Smooth muscle cell (in vitro differentiated cells): ENCODE measurements around the gene SLC24A3. TPM values are rescaled to one million over a fixed set of nuclear protein-coding genes. Genes with fewer than 3 reads are reported as not detected.

Source experiments
- DNase-seq: peaks from one replicate; lab custom pipeline; 2025; ENCODE audit not compliant: unreplicated experiment; lab: John Stamatoyannopoulos, UW
- H2AFZ ChIP-seq: fragments of 200-600 bp; sonication (generic); 2 replicates; pipeline ENCODE4 v1.6.0; 2016; ENCODE audit warnings: antibody characterized with exemption, low read depth, mild to moderate bottlenecking
- H3F3A ChIP-seq: fragments of 200-600 bp; sonication (generic); 2 replicates; pipeline ENCODE4 v1.6.0; 2017; ENCODE audit warnings: antibody characterized with exemption, low read depth
- H3K27ac ChIP-seq: fragments of 200-600 bp; sonication (generic); 2 replicates; pipeline ENCODE4 v1.5.1; 2016; ENCODE audit warnings: low read depth, mild to moderate bottlenecking
- H3K27me3 ChIP-seq: fragments of 200-600 bp; sonication (generic); 2 replicates; pipeline ENCODE4 v1.6.1; 2016; ENCODE audit warnings: low read depth, mild to moderate bottlenecking
- H3K36me3 ChIP-seq: fragments of 200-600 bp; sonication (generic); 2 replicates; pipeline ENCODE4 v1.5.1; 2016; ENCODE audit warnings: low read depth
- H3K4me1 ChIP-seq: fragments of 200-600 bp; sonication (generic); 2 replicates; pipeline ENCODE4 v1.5.1; 2016; ENCODE audit warnings: low read depth
- H3K4me2 ChIP-seq: fragments of 200-600 bp; sonication (generic); 2 replicates; pipeline ENCODE4 v1.6.0; 2016; ENCODE audit warnings: mild to moderate bottlenecking
- H3K4me3 ChIP-seq: fragments of 200-600 bp; sonication (generic); 2 replicates; pipeline ENCODE4 v1.5.1; 2016; ENCODE audit warnings: mild to moderate bottlenecking
- H3K79me2 ChIP-seq: fragments of 200-600 bp; sonication (generic); 2 replicates; pipeline ENCODE4 v1.6.0; 2016; ENCODE audit warnings: low read depth, mild to moderate bottlenecking
- H3K9ac ChIP-seq: fragments of 200-600 bp; sonication (generic); 2 replicates; pipeline ENCODE4 v1.6.0; 2016; ENCODE audit warnings: low read depth
- H3K9me3 ChIP-seq: fragments of 200-600 bp; sonication (generic); replicated peaks from 2 replicates; pipeline ENCODE4 v1.5.1; 2016; ENCODE audit warnings: low read depth
- H4K20me1 ChIP-seq: fragments of 200-600 bp; sonication (generic); 2 replicates; pipeline ENCODE4 v1.6.0; 2016; ENCODE audit warnings: low read depth
- WGBS: methylation state at CpG from one replicate; pipeline ENCODE4 v1.1.7; 2016; ENCODE audit warnings: low lambda C conversion rate; 5-methylcytosine and 5-hydroxymethylcytosine counted together
- polyA plus RNA-seq: library from polyadenylated mRNA; unstranded; fragments of >200 nt; fragmentation: Nextera tagmentation; extraction: Ambion mirVana; gene quantifications from 2 replicates; pipeline ENCODE4 v1.2.1, GENCODE V29; 2016
- total RNA-seq: library from RNA; depleted of rRNA; stranded (reverse); fragments of >200 nt; gene quantifications from 2 replicates; pipeline ENCODE4 v1.2.3, GENCODE V29; 2014
- TF ChIP-seq, protein P1 (sequence below): fragments of 200-600 bp; sonication (generic); IDR thresholded peaks from 2 replicates; pipeline ENCODE4 v1.5.1; 2017; ENCODE audit warnings: borderline replicate concordance, mild to moderate bottlenecking, antibody characterized with exemption; ENCODE audit not compliant: insufficient read depth, poor library complexity, severe bottlenecking

Gene SLC24A3
- total and polyA plus RNA-seq, 2 experiments from 2014 or later: 2.5 to 3.2 TPM

DNA sequence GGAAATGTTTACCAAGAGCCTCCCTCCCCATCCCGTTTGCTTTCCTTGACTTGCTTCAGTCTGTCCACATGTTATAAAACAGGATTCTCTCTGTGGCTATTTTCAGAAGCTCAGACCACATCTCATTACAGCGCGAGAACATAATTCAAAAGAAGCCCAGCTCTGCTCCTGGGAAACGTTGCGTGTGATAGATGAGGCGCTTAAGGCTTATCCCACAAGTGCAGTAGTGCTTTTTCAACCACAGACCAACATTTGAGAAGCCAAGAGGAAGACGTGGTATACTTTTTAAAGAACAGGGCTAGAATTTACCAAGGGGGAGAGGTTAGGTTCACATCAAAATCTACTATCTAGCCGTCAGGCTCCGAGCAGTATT lies 239.5 kb downstream of the SLC24A3 start:
- DNase-seq: no peak
- 15% methylated on average over 9 of the region's 9 CpGs for WGBS
- Histone ChIP-seq H3K4me3 (no peak overlapping the region), H3K9ac (no peak overlapping the region), H3K79me2 (no peaks in the 10 kb centered on the region), H3K27ac (peak overlapping the region; percentile 46), H4K20me1 (no peaks in the 10 kb centered on the region), H3K9me3 (no peaks in the 10 kb centered on the region), H3F3A (peaks cover 13% of the 10 kb centered on the region), H3K36me3 (no peaks in the 10 kb centered on the region), H3K4me1 (peaks cover 21% of the 10 kb centered on the region), H3K4me2 (peak overlapping the region; percentile 52), H2AFZ (no peak overlapping the region), H3K27me3 (no peaks in the 10 kb centered on the region)
- TF ChIP-seq, protein P1, sequence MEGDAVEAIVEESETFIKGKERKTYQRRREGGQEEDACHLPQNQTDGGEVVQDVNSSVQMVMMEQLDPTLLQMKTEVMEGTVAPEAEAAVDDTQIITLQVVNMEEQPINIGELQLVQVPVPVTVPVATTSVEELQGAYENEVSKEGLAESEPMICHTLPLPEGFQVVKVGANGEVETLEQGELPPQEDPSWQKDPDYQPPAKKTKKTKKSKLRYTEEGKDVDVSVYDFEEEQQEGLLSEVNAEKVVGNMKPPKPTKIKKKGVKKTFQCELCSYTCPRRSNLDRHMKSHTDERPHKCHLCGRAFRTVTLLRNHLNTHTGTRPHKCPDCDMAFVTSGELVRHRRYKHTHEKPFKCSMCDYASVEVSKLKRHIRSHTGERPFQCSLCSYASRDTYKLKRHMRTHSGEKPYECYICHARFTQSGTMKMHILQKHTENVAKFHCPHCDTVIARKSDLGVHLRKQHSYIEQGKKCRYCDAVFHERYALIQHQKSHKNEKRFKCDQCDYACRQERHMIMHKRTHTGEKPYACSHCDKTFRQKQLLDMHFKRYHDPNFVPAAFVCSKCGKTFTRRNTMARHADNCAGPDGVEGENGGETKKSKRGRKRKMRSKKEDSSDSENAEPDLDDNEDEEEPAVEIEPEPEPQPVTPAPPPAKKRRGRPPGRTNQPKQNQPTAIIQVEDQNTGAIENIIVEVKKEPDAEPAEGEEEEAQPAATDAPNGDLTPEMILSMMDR: no peak

DNA sequence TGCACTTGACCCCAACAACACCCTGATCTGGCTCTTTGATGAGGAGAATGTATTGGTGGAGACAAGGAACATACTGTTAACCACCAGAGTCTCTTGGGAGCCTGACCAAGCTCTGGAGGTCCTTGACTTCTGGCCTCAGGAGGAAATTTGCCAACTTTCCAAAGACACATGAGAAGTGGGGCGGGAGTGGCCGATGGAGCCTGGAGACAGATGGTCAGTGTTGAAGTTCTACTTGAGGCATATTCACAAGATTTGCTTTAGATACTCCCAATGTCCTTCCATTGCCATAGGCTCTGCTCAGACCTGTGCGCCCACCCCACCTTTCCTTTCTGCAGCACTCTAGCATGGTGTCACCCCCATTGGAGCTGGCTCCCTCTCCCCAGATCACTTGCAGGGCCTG lies 241.0 kb downstream of the SLC24A3 start:
- peaks cover 16% of the 10 kb centered on the region for H3F3A ChIP-seq
- H3K27ac ChIP-seq: peak overlapping the region; percentile 8
- H3K9me3 ChIP-seq: no peaks in the 10 kb centered on the region
- no peak overlapping the region for H3K9ac ChIP-seq
- TF ChIP-seq, protein P1: no peak
- H3K36me3 ChIP-seq: no peaks in the 10 kb centered on the region
- H3K27me3 ChIP-seq: no peaks in the 10 kb centered on the region
- no peaks in the 10 kb centered on the region for H4K20me1 ChIP-seq
- peaks cover 21% of the 10 kb centered on the region for H3K4me1 ChIP-seq
- peak overlapping the region; percentile 76 for H3K4me2 ChIP-seq
- 90% methylated on average over 3 of the region's 3 CpGs for WGBS
- H3K79me2 ChIP-seq: no peaks in the 10 kb centered on the region
- no peak overlapping the region for H3K4me3 ChIP-seq
- H2AFZ ChIP-seq: no peak overlapping the region
- no peak for DNase-seq

DNA sequence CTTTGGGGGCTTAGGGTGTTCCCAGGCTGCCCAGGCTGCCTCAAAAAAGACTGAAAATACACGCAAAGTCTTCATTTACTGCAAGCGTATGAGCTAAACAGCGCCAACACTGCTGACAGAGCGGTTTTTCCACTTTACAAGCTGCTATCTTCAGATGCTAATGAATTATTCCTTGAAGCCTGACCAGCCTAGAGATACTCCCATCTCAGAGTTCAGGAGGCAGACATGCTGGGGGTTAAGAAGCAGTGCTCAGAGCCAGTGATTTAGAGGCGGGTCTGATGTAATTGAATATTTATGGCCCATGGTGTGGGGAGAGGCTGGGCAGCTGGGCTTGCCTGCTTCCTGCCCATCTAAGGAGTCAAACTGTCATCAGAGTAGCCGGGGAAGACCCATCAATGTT lies 241.4 kb downstream of the SLC24A3 start:
- Histone ChIP-seq H3K4me3 (no peak overlapping the region), H3K27me3 (no peaks in the 10 kb centered on the region), H4K20me1 (no peaks in the 10 kb centered on the region), H3F3A (peaks cover 16% of the 10 kb centered on the region), H3K4me1 (peaks cover 21% of the 10 kb centered on the region), H2AFZ (no peak overlapping the region), H3K4me2 (peak overlapping the region; percentile 76), H3K9ac (no peak overlapping the region), H3K9me3 (no peaks in the 10 kb centered on the region), H3K36me3 (no peaks in the 10 kb centered on the region), H3K27ac (peak overlapping the region; percentile 8), H3K79me2 (no peaks in the 10 kb centered on the region)
- TF ChIP-seq, protein P1: no peak
- DNase-seq: no peak
- 19% methylated on average over 6 of the region's 6 CpGs for WGBS

DNA sequence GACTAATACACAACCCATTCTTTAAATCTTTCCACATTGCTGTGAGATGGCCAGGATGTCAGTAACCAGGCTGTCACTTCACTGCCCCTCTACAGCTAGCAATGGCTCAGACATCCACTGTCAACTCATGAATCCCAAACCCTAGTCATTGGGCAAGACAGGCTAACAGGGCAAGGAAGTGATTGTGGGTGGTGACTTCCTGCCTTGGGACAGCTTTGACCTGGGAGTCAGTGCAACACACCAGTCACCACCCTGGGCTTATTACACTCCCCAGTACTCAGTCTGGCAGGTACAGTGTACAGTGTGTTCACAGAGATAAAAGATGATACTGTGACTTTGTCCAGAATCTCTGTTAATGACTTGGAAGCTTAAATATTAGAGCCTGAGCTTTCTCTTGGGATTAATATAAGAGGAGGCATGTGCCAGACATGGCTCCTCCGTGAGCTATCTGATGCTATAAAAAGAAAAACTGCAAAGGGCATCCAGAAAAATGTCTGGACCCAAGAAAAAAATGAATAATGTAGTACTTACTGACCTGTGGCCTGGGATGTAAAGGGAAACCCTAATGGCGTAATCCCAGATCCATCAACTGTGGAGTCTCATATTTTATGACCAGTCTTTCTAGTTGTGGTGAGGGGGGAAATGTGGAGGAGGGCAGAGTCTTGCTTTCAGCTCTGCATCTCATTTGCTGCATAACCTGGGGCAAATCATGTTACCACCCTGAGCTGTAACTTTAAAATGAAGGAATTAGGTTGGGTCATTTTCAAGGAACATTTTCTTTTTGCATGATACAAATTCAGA lies 244.4 kb downstream of the SLC24A3 start:
- H3F3A ChIP-seq: peaks cover 17% of the 10 kb centered on the region
- H3K9ac ChIP-seq: no peak overlapping the region
- H4K20me1 ChIP-seq: no peaks in the 10 kb centered on the region
- no peaks in the 10 kb centered on the region for H3K9me3 ChIP-seq
- H2AFZ ChIP-seq: no peak overlapping the region
- H3K4me1 ChIP-seq: peaks cover 11% of the 10 kb centered on the region
- no peaks in the 10 kb centered on the region for H3K79me2 ChIP-seq
- H3K27ac ChIP-seq: no peak overlapping the region
- H3K36me3 ChIP-seq: no peaks in the 10 kb centered on the region
- no peak overlapping the region for H3K4me2 ChIP-seq
- WGBS: 19% methylated on average over 2 of the region's 2 CpGs
- no peak for DNase-seq
- no peaks in the 10 kb centered on the region for H3K27me3 ChIP-seq
- TF ChIP-seq, protein P1: no peak
- no peak overlapping the region for H3K4me3 ChIP-seq
